Activated CD4-positive, alpha-beta T cell treated with anti-CD3 and anti-CD28 coated beads, Interleukin-2, amount 50 U/mL, for 24 hours (primary cell): ENCODE data around the gene RAB6C.
"Not testable (repeated sequence)": the region's sequence is repeated elsewhere in the genome, so short reads cannot be mapped to it uniquely, and the experiment has no call there.

ENCODE experiments used
- DNase-seq, 2 donors: peaks; one replicate each; pipeline ENCODE4 v3.0.0-alpha.2; 2020; ENCODE audit warnings: low read depth in 1 of 2, low spot score in 1 of 2

The RAB6C gene

DNA sequence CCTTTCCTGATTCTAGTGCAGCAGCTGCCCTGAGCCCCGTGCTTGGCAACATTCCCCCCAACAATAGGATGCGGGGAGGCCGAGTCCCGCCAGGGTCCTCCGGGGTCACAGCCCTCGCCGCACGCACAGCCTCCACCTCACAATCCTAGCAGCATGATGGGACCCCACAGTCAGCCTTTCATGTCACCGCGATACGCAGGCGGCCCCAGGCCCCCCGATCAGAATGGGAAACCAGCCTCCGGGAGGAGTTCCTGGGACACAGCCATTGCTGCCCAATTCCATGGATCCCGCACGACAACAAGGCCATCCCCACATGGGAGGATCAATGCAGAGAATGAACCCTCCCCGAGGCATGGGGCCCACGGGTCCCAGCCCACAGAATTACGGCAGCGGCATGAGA, 13.7 kb downstream of the RAB6C start:
- DNase-seq = not testable (repeated sequence)

DNA sequence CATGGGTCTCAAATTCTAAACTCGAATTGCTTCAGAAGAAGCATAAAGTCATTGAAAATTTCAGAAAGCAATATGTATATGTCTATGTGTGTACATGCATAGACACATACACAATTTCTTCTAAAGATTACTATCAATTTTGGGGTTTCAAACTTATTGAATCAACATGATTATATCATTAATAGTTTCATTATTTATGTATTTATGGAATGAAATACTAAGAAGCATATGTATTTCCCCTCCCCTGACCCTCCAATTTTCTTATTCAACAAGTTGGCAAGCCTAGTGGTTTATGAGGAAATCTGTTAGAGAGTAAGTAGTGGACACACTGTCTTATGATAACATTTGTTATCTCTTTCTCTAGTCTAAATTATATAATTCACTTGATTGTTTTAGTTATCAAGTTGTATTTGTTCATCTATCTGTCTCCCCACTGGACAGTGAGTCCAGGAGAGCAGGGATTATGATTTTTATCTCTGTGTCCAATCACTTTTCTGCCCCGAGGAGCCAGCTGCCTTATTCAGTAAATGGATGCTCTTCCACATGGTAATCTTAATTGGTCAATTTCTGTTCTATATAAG, 17.3 kb downstream of the RAB6C start:
- not testable (repeated sequence) for DNase-seq

DNA sequence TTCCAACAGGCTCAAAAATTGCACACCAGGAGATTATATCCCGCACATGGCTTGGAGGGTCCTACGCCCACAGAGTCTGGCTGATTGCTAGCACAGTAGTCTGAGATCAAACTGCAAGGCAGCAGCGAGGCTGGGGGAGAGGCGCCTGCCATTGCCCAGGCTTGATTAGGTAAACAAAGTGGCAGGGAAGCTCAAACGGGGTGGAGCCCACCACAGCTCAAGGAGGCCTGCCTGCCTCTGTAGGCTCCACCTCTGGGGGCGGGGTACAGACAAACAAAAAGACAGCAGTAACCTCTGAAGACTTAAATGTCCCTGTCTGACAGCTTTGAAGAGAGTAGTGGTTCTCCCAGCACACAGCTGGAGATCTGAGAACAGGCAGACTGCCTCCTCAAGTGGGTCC, 19.3 kb downstream of the RAB6C start:
- DNase-seq = not testable (repeated sequence)

DNA sequence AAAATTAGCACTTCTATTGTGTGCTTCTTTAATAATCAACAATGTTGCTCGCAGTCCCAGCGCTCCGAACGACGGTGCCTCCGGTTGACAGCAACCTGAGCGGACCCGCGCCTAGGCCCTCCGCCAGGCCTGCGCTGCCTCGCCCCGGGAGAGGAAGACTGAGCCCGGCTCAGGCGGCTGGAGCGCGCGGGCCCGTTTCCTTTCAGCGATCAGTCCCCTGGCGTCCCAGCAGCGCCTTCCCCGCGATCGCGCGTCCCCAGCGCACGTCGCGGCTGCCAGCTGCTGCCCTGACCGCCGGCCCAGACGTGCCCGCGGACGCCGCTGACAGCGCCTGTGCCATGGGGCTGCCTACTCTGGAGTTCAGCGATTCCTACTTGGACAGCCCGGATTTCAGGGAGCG, 26.4 kb downstream of the RAB6C start:
- not testable (repeated sequence) for DNase-seq

DNA sequence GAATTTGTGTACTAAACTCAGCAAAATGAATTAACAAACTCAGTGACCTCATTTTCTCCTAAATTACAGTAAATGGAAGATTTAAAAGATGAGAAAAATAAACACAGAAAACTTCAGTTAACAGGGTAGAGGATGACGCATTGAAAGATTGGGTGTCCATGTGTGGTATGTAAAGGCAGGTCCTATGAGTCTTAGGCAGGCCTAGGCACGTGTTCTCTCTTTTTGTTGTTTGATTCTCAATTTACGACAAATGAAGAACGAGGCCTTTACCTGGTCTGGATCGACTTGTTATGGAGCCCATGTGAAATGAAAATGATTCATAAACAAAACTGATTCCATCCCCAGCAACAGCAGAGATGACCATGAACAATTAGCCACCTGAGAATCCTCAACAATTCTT, 37.2 kb downstream of the RAB6C start:
- not testable (repeated sequence) for DNase-seq

DNA sequence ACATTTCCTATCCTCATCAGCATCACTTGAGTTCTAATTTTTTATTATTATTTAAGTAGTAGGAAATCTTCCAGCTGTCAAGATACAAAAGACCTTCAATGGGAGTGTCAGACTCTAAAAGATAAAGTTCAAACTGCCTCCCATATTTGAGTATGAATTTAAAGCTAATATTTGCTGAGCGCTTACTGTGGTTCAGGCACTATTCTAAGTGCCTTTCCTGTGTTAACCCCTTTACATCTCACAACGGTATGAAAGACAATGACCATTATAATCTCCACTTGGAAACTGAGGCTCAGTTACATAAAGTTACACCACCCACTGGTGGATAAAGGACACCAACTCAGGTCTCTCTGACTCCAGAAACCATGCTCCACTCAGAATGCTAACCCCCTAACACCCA, 39.9 kb downstream of the RAB6C start:
- DNase-seq = no peak

DNA sequence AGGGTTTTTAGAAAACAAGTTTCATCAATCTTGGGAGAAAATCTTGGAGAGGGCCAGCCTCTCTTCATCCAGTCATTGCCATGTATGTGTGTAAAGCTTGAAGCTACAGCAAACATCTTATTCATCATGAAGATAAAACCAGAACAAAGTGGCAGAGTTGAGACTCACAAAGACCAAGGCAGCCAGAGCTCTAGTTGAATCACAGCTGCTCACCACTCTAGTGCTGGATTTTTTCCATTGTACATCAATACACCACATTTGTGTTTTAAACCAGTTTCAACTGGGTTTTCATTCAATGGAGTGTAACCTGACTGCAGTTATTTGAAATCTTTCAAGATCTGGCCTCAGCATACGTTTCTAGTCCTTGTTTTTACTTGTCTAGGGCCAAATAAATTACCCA, 40.6 kb downstream of the RAB6C start:
- DNase-seq = not testable (repeated sequence)

DNA sequence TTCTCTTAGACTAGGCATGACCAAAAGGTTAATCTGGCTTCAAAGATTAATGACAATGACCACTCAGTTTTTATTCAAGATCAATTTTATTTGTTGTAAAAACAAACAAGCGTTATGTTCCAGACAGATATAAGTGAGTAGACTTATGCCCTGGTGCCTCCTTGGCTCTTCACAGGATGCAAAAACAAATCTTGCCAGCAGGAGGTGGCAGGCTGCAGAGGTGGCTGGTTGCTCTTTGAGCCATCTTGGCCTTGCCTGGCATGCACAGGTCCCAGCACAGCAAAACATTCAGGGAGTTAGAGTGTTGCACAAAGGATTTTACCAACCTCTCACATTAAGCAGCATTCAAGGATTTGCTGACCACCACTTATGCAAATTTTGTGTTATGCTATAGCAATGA, 46.5 kb downstream of the RAB6C start:
- DNase-seq = not testable (repeated sequence)
